ENCODE results near the gene OR7G1. TPM values are rescaled to one million over a fixed set of nuclear protein-coding genes. Genes with fewer than 3 reads are reported as not detected.

The OR7G1 gene
- total and polyA plus RNA-seq, 2 of the 8 experiments (the other 6 are each of a cell fraction or from before 2014, with no cell fraction given): not detected

- FAIRE-seq (no peak), DNase-seq (ENCODE audit: low read depth in 1 of 2, low spot score in 2 of 2) (no peak)
- no peak overlapping the region for H4K8ac ChIP-seq (ENCODE audit: extremely low read depth, insufficient read depth, low read length)
- no peaks in the 10 kb centered on the region for H3K23me2 ChIP-seq (ENCODE audit: low read depth, low read length)
- H3K27ac ChIP-seq (ENCODE audit: low read depth, low read length): no peak overlapping the region
- H2AFZ ChIP-seq (ENCODE audit: low read length): no peak overlapping the region
- H2BK120ac ChIP-seq (replicated peaks; ENCODE audit: low read depth, low read length): no peak overlapping the region
- no peak overlapping the region for H4K91ac ChIP-seq (replicated peaks; ENCODE audit: insufficient read length, low read length)
- no peak overlapping the region for H2BK20ac ChIP-seq (ENCODE audit: low read length)
- no peak overlapping the region for H4K5ac ChIP-seq (ENCODE audit: insufficient read length, low read depth, low read length)
- no peaks in the 10 kb centered on the region for H3K27me3 ChIP-seq (replicated peaks in 1 of 4; ENCODE audit: control insufficient read depth in 3 of 4, extremely low read depth in 1 of 4, insufficient read depth in 3 of 4, low read length in 3 of 4)
- no peak overlapping the region for H2AK5ac ChIP-seq (ENCODE audit: low read depth, low read length)
- TF ChIP-seq BACH1 (IDR thresholded peaks at IDR 0.05; ENCODE audit: low read length) (no peak), E2F6 (IDR thresholded peaks at IDR 0.05) (no peak), KDM1A (IDR thresholded peaks at IDR 0.05; ENCODE audit: borderline replicate concordance, low read length) (no peak), SP4 (IDR thresholded peaks at IDR 0.05; ENCODE audit: low read length) (no peak), BRCA1 (IDR thresholded peaks at IDR 0.05; ENCODE audit: low read depth, low read length) (no peak), ZNF274 (IDR thresholded peaks at IDR 0.05; ENCODE audit: borderline replicate concordance, extremely low read depth, low read length) (no peak), TAF7 (optimal IDR thresholded peaks at IDR 0.05; ENCODE audit: borderline replicate concordance, low read depth, low read length) (no peak)
- POLR2A ChIA-PET (ENCODE audit: partially characterized antibody): no interaction called here
- no peak overlapping the region for H2BK12ac ChIP-seq (ENCODE audit: low read depth, low read length)
- CTCF ChIA-PET (ENCODE audit: partially characterized antibody): no interaction called here
- no peak overlapping the region for H3K14ac ChIP-seq (ENCODE audit: insufficient read length)
- no peaks in the 10 kb centered on the region for H3K79me2 ChIP-seq (ENCODE audit: control insufficient read depth in 1 of 2, insufficient read depth in 2 of 2, low read length in 2 of 2)
- no peak overlapping the region for H3K4ac ChIP-seq (replicated peaks; ENCODE audit: insufficient read length, low read depth, low read length)
- no peak overlapping the region for H3K23ac ChIP-seq (ENCODE audit: insufficient read length)
- H3K4me1 ChIP-seq (replicated peaks in 1 of 4; ENCODE audit: control insufficient read depth in 3 of 4, insufficient read depth in 4 of 4, low read length in 3 of 4): no peaks in the 10 kb centered on the region
- H2BK5ac ChIP-seq (ENCODE audit: low read depth, low read length): no peak overlapping the region
- H3K79me1 ChIP-seq (ENCODE audit: low read depth, low read length): no peaks in the 10 kb centered on the region
- H3K9ac ChIP-seq (replicated peaks in 1 of 4; ENCODE audit: extremely low read depth in 1 of 4, low read depth in 3 of 4, low read length in 3 of 4): no peak overlapping the region
- no peaks in the 10 kb centered on the region for H3K36me3 ChIP-seq (ENCODE audit: control insufficient read depth in 2 of 4, insufficient read depth in 4 of 4, low read length in 3 of 4)
- no peak overlapping the region for H2BK15ac ChIP-seq (ENCODE audit: low read length)
- 91% methylated on average over 1 of the region's 1 CpG; no CpG with 5 or more reads in 1 of the 2 experiments for WGBS, 2 experiments (ENCODE audit: extremely low coverage in 1 of 2, insufficient coverage in 1 of 2, insufficient read length in 1 of 2, insufficient replicate concordance in 2 of 2, low coverage in 1 of 2, low lambda C conversion rate in 2 of 2, missing lambda C conversion rate in 1 of 2)
- no peak overlapping the region for H3K56ac ChIP-seq (replicated peaks; ENCODE audit: insufficient read length, low read depth, low read length)
- H3K18ac ChIP-seq (ENCODE audit: extremely low read depth, low read length): no peak overlapping the region
- H3K4me3 ChIP-seq (ENCODE audit: extremely low read depth in 1 of 4, insufficient read depth in 2 of 4, low read depth in 3 of 4, low read length in 4 of 4): no peak overlapping the region
- H3K4me2 ChIP-seq (ENCODE audit: insufficient read depth in 1 of 2, low read depth in 2 of 2, low read length in 2 of 2): no peak overlapping the region
- H4K20me1 ChIP-seq (replicated peaks in 1 of 2; ENCODE audit: control insufficient read depth in 1 of 2, insufficient read depth in 2 of 2, low read length in 2 of 2): no peaks in the 10 kb centered on the region
- H3K9me3 ChIP-seq (ENCODE audit: insufficient read depth in 2 of 2, low read depth in 1 of 2, low read length in 1 of 2): peaks cover 19 to 35% of the 10 kb centered on the region in 2 experiments; a peak in 3 of 4 replicates
Observed at GRCh38 chr19:9130965-9131364, 15.4 kb upstream of the OR7G1 start.

All from H1 (cell line).